Ovary (tissue), 3 donors: ENCODE results near the gene LRRD1.

ENCODE experiments used
- CTCF ChIP-seq, 3 donors: fragments of 450-650 bp in 2 of 3; fragments of 200-600 bp in 1 of 3; IDR thresholded peaks; one replicate each; pipeline versions ENCODE4 v1.5.1 to v1.8.0; 2016 to 2022; ENCODE audit warnings: antibody characterized with exemption in 3 of 3, mild to moderate bottlenecking in 1 of 3
- EP300 ChIP-seq: sonication (generic); formaldehyde crosslinking; IDR thresholded peaks from one replicate; pipeline ENCODE4 v1.6.1; 2017; ENCODE audit warnings: antibody characterized with exemption
- POLR2A ChIP-seq: fragments of 450-650 bp; IDR thresholded peaks from one replicate; pipeline ENCODE4 v1.6.1; 2017; ENCODE audit warnings: antibody characterized with exemption, mild to moderate bottlenecking, moderate library complexity
- donor health status: DM: no; HTN: no; CAD: no.

- TF ChIP-seq CTCF (IDR thresholded peaks at IDR 0.05) (no peak), POLR2A (no peak), EP300 (no peak)
Observed at GRCh38 chr7:92095380-92095779, 83.6 kb downstream of the LRRD1 start.
